HepG2 (cell line): Measurements from ENCODE around the gene RMI2. TPM values are rescaled to one million over a fixed set of nuclear protein-coding genes. Genes with fewer than 3 reads are reported as not detected.

ENCODE experiments used
- GATAD1 ChIP-seq: IDR thresholded peaks from 2 replicates; pipeline ENCODE4 v1.6.1; 2016; ENCODE audit warnings: missing genetic modification reagents, missing compliant biosample characterization
- HCFC1 ChIP-seq: fragments of 150-350 bp; IDR thresholded peaks from 2 replicates; pipeline ENCODE4 v1.6.1; 2014; ENCODE audit warnings: low read depth, low read length
- PRMT3 ChIP-seq: sonication (generic); formaldehyde crosslinking; IDR thresholded peaks from 2 replicates; pipeline ENCODE4 v1.8.1; 2022; ENCODE audit warnings: low read depth, mild to moderate bottlenecking, moderate library complexity, missing genetic modification reagents, borderline replicate concordance
- REST ChIP-seq, 2 experiments: IDR thresholded peaks; 2 replicates each; pipeline ENCODE4 v1.6.1; 2011 to 2012; ENCODE audit warnings: low read length in 2 of 2, borderline replicate concordance in 1 of 2, low read depth in 1 of 2, mild to moderate bottlenecking in 1 of 2, moderate library complexity in 1 of 2
- TCF12 ChIP-seq, 2 experiments: fragments of 450-650 bp in 1 of 2; sonication (generic) in 1 of 2; formaldehyde crosslinking in 1 of 2; IDR thresholded peaks; 2 replicates each; pipeline versions ENCODE4 v1.6.1 to v1.8.0; 2017 to 2022; ENCODE audit warnings: antibody characterized with exemption in 1 of 2, mild to moderate bottlenecking in 1 of 2, missing genetic modification reagents in 1 of 2, moderate library complexity in 1 of 2
- U2AF1 ChIP-seq: fragments of 200-400 bp; formaldehyde crosslinking; optimal IDR thresholded peaks from 2 replicates; pipeline ENCODE3; 2017; ENCODE audit warnings: mild to moderate bottlenecking, low read depth, low read length
- ZBTB20 ChIP-seq: sonication (generic); formaldehyde crosslinking; IDR thresholded peaks from 2 replicates; pipeline ENCODE4 v1.8.1; 2023; ENCODE audit warnings: missing genetic modification reagents, low read depth, mild to moderate bottlenecking, borderline replicate concordance
- ZBTB4 ChIP-seq: sonication (generic); formaldehyde crosslinking; IDR thresholded peaks from 2 replicates; pipeline ENCODE4 v1.4.0; 2020; ENCODE audit warnings: missing genetic modification reagents, mild to moderate bottlenecking, borderline replicate concordance
- ZFY ChIP-seq: sonication (generic); formaldehyde crosslinking; IDR thresholded peaks from 2 replicates; pipeline ENCODE4 v1.4.0; 2020; ENCODE audit warnings: missing genetic modification reagents
- ZMYM3 ChIP-seq: sonication (generic); formaldehyde crosslinking; IDR thresholded peaks from 2 replicates; pipeline ENCODE4 v1.5.1; 2020; ENCODE audit warnings: mild to moderate bottlenecking, missing genetic modification reagents
- ZNF234 ChIP-seq: sonication (generic); formaldehyde crosslinking; conservative IDR thresholded peaks from 2 replicates; pipeline ENCODE4 v1.5.1; 2020; ENCODE audit warnings: mild to moderate bottlenecking, missing genetic modification reagents
- ZNF383 ChIP-seq: sonication (generic); formaldehyde crosslinking; IDR thresholded peaks from 2 replicates; pipeline ENCODE4 v1.4.0; 2020; ENCODE audit warnings: missing genetic modification reagents, mild to moderate bottlenecking, borderline replicate concordance
- ZNF496 ChIP-seq: sonication (generic); formaldehyde crosslinking; IDR thresholded peaks from 2 replicates; pipeline ENCODE4 v1.8.1; 2023; ENCODE audit warnings: mild to moderate bottlenecking, moderate library complexity, missing genetic modification reagents; ENCODE audit not compliant: insufficient replicate concordance
- ZNF790 ChIP-seq: sonication (generic); formaldehyde crosslinking; IDR thresholded peaks from 2 replicates; pipeline ENCODE4 v1.8.0; 2022; ENCODE audit warnings: missing genetic modification reagents, mild to moderate bottlenecking, borderline replicate concordance
- ZSCAN25 ChIP-seq: sonication (generic); formaldehyde crosslinking; IDR thresholded peaks from 2 replicates; pipeline ENCODE4 v1.8.0; 2022; ENCODE audit warnings: mild to moderate bottlenecking, missing genetic modification reagents
- polyA plus RNA-seq, 8 experiments: library from polyadenylated mRNA; depleted of rRNA in 3 of 8; stranded (reverse) in 7 of 8; unstranded in 1 of 8; fragments of >200 nt; fragmentation: Illumina TruSeq in 4 of 8; extraction: Trizol in 4 of 8; gene quantifications; 2 replicates each; pipeline versions ENCODE4 v1.2.1 to v1.2.3, GENCODE V29; 2011 to 2016; ENCODE audit warnings: low read depth in 4 of 8, missing spikeins in 1 of 8, mixed read lengths in 1 of 8; ENCODE audit not compliant: insufficient read depth in 1 of 8
- total RNA-seq, 5 experiments: library from RNA; depleted of rRNA; stranded (reverse); fragments of >200 nt; fragmentation: Illumina TruSeq; extraction: Trizol; gene quantifications; 2 replicates each; pipeline ENCODE4 v1.2.3, GENCODE V29; 2016; ENCODE audit warnings: low read depth in 1 of 5
- TF ChIP-seq, protein P1 (sequence below): sonication (generic); formaldehyde crosslinking; IDR thresholded peaks from 2 replicates; pipeline ENCODE4; 2020; ENCODE audit warnings: missing genetic modification reagents, mild to moderate bottlenecking, borderline replicate concordance
- TF ChIP-seq, protein P2 (sequence below): sonication (generic); formaldehyde crosslinking; IDR thresholded peaks from 2 replicates; pipeline ENCODE4 v1.5.0; 2020; ENCODE audit warnings: missing genetic modification reagents

Gene RMI2
- total and polyA plus RNA-seq, 2 of the 13 experiments (the other 11 are each of a cell fraction or from before 2014, with no cell fraction given), result 24.5 to 55.7 TPM

DNA sequence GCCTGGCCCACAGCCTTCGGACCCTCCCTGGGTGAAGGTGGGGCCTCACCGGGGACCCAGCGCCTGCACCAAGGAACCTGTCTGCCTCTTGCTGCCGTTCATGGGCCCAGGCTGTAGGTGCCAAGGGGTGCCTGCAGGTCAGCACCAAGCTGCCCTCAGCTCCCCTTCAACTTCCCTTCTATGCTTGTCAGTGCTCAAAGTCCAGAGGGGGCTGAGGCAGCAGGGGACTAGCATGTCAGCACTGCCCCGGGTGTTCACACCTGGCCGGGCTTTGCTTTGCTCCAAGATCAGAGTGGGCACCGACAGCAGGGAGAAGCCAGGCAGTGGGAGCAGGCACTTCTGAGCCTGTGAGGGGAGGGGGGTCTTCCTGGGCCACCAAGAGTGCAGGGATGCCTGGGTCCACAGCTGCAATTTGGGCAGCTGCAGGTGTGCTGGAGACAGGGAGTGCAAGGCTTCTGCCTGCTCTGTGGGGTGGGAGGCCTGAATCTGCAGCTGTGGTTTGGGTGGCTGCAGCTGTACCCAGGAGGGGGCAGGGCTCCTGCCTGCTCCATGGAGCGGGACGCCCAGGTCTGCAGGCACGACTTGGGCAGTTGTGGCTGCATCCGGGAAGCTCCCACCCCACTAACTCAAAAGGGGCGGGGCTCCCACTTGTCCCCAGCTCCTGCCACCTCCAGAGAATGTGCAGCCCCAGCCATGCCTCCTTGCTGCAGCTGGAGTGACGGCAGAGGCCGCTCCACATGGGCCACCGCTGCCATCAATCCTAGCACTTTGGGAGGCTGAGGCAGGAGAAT lies 36.6 kb upstream of the RMI2 start (continued):
- TF ChIP-seq REST (IDR thresholded peaks at IDR 0.05; ENCODE audit: borderline replicate concordance in 1 of 2, low read depth in 1 of 2, low read length in 2 of 2) (no peak; a peak in 1 of 4 replicates), ZMYM3 (CRISPR knock-in tag) (peak; percentile 90), ZNF383 (CRISPR knock-in tag) (no peak), TCF12 (IDR thresholded peaks at IDR 0.05) (no peak), TCF12 (CRISPR knock-in tag; IDR thresholded peaks at IDR 0.05) (no peak), ZNF790 (no peak), ZNF496 (CRISPR knock-in tag) (no peak), GATAD1 (CRISPR knock-in tag) (peak; percentile 49; the same call in 1 of the 2 replicates), ZSCAN25 (CRISPR knock-in tag) (peak; percentile 74; the same call in 1 of the 2 replicates), HCFC1 (no peak), U2AF1 (no peak), ZBTB20 (peak; percentile 85; the same call in 1 of the 2 replicates), ZBTB4 (CRISPR knock-in tag) (no peak; the same call in 1 of the 2 replicates), ZFY (CRISPR knock-in tag) (peak; percentile 14), ZNF234 (CRISPR knock-in tag) (no peak), PRMT3 (CRISPR knock-in tag) (peak; percentile 27; the same call in 1 of the 2 replicates)
- TF ChIP-seq, protein P1, sequence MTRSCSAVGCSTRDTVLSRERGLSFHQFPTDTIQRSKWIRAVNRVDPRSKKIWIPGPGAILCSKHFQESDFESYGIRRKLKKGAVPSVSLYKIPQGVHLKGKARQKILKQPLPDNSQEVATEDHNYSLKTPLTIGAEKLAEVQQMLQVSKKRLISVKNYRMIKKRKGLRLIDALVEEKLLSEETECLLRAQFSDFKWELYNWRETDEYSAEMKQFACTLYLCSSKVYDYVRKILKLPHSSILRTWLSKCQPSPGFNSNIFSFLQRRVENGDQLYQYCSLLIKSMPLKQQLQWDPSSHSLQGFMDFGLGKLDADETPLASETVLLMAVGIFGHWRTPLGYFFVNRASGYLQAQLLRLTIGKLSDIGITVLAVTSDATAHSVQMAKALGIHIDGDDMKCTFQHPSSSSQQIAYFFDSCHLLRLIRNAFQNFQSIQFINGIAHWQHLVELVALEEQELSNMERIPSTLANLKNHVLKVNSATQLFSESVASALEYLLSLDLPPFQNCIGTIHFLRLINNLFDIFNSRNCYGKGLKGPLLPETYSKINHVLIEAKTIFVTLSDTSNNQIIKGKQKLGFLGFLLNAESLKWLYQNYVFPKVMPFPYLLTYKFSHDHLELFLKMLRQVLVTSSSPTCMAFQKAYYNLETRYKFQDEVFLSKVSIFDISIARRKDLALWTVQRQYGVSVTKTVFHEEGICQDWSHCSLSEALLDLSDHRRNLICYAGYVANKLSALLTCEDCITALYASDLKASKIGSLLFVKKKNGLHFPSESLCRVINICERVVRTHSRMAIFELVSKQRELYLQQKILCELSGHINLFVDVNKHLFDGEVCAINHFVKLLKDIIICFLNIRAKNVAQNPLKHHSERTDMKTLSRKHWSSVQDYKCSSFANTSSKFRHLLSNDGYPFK (CRISPR knock-in tag), result peak; percentile 87
- TF ChIP-seq, protein P2, sequence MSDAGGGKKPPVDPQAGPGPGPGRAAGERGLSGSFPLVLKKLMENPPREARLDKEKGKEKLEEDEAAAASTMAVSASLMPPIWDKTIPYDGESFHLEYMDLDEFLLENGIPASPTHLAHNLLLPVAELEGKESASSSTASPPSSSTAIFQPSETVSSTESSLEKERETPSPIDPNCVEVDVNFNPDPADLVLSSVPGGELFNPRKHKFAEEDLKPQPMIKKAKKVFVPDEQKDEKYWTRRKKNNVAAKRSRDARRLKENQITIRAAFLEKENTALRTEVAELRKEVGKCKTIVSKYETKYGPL, result no peak
